ENCODE data around the gene SCYL3. TPM values are rescaled to one million over a fixed set of nuclear protein-coding genes. Genes with fewer than 3 reads are reported as not detected.
A peak's percentile ranks its signal among the peaks of the same experiment; 100 is the strongest.
"Not testable (repeated sequence)": the region's sequence is repeated elsewhere in the genome, so short reads cannot be mapped to it uniquely, and the experiment has no call there.

The SCYL3 gene
- total RNA-seq, 4 donors from 2014 or later, result 2.1 to 17.5 (median 10.2) TPM

GRCh38 chr1:169814265-169814664, 79.4 kb downstream of the SCYL3 start:
- TF ChIP-seq CTCF (IDR thresholded peaks at IDR 0.05), result no peak
- TF ChIP-seq POLR2A (IDR thresholded peaks at IDR 0.05), result no peak
- intact Hi-C loops (cut with DNase I; ENCODE audit: low total_unique reads), result no loop called here
- DNase-seq, result no peak

GRCh38 chr1:169812131-169812530, 81.6 kb downstream of the SCYL3 start:
- Histone ChIP-seq H3K27ac (no peak overlapping the region), H3K4me3 (no peak overlapping the region), H3K36me3 (no peaks in the 10 kb centered on the region), H3K9me3 (no peaks in the 10 kb centered on the region), H3K27me3 (no peaks in the 10 kb centered on the region), H3K4me1 (no peaks in the 10 kb centered on the region)
- TF ChIP-seq POLR2A (IDR thresholded peaks at IDR 0.05) (no peak), CTCF (IDR thresholded peaks at IDR 0.05) (no peak)
- intact Hi-C loops (cut with DNase I; ENCODE audit: low total_unique reads), result no loop called here
- DNase-seq, result no peak

More at GRCh38 chr1:169814265-169814664, 79.4 kb downstream of the SCYL3 start:
- Histone ChIP-seq H3K27me3 (no peaks in the 10 kb centered on the region), H3K4me1 (no peaks in the 10 kb centered on the region), H3K27ac (no peak overlapping the region), H3K36me3 (no peaks in the 10 kb centered on the region), H3K9me3 (no peaks in the 10 kb centered on the region), H3K4me3 (no peak overlapping the region)

GRCh38 chr1:169811418-169812035, 82.2 kb downstream of the SCYL3 start:
- H3K9me3 ChIP-seq; H3K27ac ChIP-seq; H3K4me1 ChIP-seq; H3K4me3 ChIP-seq; H3K36me3 ChIP-seq; H3K27me3 ChIP-seq; DNase-seq; intact Hi-C loops (cut with DNase I; ENCODE audit: low total_unique reads): not testable (repeated sequence)

GRCh38 chr1:169809370-169810095, 84.2 kb downstream of the SCYL3 start:
- no peaks in the 10 kb centered on the region for H3K36me3 ChIP-seq

GRCh38 chr1:169804941-169805340, 88.8 kb downstream of the SCYL3 start:
- no peaks in the 10 kb centered on the region for H3K36me3 ChIP-seq
- intact Hi-C loops (cut with DNase I; ENCODE audit: low total_unique reads), result no loop called here
- TF ChIP-seq CTCF (IDR thresholded peaks at IDR 0.05), result no peak
- no peak for TF ChIP-seq POLR2A (IDR thresholded peaks at IDR 0.05)

More at GRCh38 chr1:169809370-169810095, 84.2 kb downstream of the SCYL3 start:
- DNase-seq, result no peak
- no peak overlapping the region for H3K4me3 ChIP-seq
- H3K9me3 ChIP-seq, result no peaks in the 10 kb centered on the region
- H3K4me1 ChIP-seq, result no peaks in the 10 kb centered on the region
- intact Hi-C loops (cut with DNase I; ENCODE audit: low total_unique reads), result no loop called here
- H3K27me3 ChIP-seq, result no peaks in the 10 kb centered on the region
- no peak for TF ChIP-seq POLR2A (IDR thresholded peaks at IDR 0.05)
- TF ChIP-seq CTCF (IDR thresholded peaks at IDR 0.05), result peak; percentile 30 to 53 (median 49)
- no peak overlapping the region for H3K27ac ChIP-seq

More at GRCh38 chr1:169804941-169805340, 88.8 kb downstream of the SCYL3 start:
- Histone ChIP-seq H3K4me3 (no peak overlapping the region), H3K27me3 (no peaks in the 10 kb centered on the region), H3K27ac (no peak overlapping the region), H3K9me3 (no peaks in the 10 kb centered on the region), H3K4me1 (no peaks in the 10 kb centered on the region)
- DNase-seq, result no peak
